Pulmonary artery endothelial cell (primary cell): Measurements from ENCODE around the gene CLIC3. TPM values are rescaled to one million over a fixed set of nuclear protein-coding genes. Genes with fewer than 3 reads are reported as not detected.

Source experiments
- DNase-seq: peaks from one replicate; pipeline ENCODE4 v3.0.0-alpha.2; 2011; ENCODE audit warnings: low read depth, low spot score
- total RNA-seq: library from RNA; depleted of rRNA; stranded (reverse); fragments of >200 nt; gene quantifications from 2 replicates; pipeline ENCODE4 v1.2.3, GENCODE V29; 2014

Gene CLIC3
- total RNA-seq, 1 donor from 2014 or later = 0.33 TPM

DNA sequence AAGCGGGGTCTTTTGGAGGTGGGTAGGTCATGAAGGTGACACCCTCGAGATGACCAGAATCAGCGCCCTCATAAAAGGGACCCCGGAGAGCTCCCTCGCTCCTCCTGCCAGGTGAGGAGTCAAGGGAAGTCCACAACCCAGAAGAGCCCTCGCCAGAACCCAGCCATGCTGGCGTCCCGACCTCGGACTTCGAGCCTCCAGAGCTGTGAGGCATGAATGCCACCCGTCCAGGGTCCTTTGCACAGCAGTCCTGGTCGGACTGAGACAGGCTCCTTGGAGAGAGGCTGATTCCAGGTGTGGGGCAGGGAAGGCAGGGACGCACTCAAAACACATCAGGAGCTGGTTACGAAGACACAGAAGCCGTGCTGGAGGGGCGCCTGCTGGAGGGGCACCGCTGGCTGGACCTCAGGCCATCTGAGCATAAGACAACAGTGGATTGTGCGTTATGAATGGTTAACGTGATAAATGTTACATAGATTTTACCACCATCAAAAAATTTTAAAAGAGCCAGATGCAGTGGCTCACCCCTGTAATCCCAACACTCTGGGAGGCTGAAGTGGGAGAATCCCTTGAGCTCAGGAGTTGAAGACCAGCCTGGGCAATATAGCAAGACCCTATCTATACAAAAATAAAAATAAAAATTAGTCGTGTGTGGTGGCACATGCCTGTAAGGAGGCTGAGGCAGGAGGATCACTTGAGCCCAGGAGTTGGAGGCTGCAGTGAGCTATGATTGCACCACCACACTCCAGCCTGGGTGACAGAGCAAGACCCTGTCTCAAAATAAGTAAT is 5.7 kb upstream of the CLIC3 start:
- DNase-seq = no peak

DNA sequence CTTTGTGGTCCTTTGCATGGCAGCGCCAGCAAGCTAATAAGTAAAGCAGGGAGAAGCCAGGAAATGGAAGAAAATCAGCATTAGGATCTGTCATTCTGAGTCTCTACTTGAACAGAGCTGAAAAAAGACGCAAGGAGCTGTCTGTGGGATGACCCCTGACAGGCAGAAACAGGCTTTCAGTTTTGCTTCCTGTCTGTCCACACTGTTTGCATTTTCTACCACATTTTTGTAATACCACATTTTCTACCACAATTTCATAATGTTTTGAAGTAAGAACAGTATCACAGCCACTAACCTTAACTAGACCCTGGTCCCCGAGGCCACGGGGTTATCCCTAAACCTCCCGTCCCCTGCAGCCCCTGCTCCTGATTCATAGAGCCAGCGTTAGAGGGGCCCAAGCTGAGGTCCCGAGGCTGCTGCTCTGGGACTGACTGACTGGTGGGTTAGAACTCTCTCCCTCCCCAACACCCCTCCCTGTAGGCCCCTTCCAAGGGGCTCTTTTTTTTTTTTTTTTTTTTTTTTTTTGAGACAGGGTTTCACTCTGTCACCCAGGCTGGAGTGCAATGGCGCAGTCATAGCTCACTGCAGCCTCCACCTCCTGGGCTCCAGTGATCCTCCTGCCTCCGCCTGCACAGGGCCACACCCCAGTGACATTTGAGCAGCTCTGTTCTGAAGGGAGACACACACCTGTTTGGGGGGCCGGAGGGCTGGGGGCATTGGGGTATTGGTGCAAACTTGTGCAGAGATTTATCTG is 4.0 kb upstream of the CLIC3 start:
- DNase-seq = no peak

DNA sequence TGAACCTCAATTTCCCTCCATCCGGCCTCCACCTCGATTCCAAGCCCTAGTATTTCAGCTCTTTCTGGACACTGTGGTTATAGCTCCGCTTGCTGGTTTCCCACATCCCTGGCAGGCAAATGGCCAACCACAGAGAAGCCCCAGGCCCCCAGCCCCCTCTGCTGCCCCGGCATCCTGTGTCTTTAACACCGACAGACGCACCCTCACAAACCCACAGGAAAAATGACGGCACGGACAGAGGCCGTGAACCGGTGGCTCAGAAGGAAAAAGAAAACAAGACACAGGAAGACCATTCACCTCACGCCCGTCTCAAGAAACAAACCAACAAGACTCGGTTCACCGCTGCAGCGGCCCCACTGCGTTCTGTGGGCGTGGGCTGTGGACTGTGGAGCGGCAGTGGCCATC is 1.5 kb upstream of the CLIC3 start:
- no peak for DNase-seq

DNA sequence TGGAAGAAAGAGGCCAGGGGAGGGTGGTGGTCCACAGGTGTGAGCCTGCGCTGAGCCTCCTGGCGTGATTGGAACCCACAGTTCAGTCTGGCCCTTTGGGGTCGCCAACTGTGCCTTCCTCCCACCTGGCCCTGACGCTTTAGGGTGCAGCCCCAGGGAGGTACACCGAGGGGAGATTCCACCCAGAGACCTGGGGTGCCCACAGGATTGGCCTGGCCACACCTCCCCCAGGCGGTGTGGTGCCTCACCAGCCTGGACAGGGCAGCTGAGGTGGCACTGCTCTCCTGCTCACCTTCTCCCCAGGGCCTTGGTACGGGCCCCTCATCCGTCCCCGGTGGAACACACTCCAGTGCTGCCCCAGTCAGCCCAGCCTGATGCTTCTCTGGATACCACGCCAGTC is 1.0 kb upstream of the CLIC3 start:
- no peak for DNase-seq

DNA sequence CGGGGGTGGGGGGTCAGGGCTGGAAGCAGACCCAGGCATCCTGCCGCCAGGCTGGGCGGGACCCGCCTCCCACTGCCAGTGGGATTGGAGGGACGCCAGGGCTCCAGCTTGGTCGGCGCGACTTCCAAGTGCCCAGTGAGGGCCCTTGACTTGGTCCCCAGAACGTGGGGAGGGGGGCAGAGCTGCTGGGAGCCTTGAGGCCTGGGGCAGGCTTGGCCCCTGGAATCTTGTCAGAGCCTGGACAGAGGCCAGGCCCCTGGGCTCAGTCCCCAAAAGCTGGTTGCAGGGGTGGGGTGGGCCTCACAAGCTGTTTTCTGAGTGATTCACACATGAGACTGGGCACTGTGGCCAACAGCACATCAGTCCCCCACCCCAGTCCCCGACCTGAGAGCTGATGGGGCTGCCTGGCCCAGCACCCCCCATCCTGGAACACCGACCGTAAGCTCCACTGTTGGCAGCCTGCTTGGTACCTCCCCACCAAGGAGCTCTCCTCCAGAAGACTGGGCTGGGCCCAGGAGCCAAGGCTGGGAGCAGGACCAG is 526 bp downstream of the CLIC3 start:
- DNase-seq = no peak

DNA sequence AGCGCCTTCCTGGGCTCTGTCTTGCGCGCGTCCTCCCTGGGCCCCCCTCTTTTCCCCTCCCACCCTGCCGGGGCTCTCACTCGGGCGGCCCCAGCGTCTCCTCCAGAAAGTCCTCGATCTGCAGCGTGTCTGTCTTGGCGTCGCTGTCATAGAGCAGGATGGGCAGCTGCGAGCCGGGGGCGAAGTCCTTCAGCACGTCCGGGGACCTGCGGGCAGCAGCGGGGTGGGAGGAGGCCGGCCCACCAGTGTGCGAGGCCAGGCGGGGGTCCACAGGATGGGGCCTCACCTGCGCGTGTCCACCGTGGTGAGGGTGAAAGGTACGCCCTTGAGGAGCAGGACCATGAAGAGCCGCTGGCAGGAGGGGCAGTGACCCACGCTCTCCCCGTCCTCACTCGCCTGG is 1.0 kb downstream of the CLIC3 start:
- DNase-seq = no peak

DNA sequence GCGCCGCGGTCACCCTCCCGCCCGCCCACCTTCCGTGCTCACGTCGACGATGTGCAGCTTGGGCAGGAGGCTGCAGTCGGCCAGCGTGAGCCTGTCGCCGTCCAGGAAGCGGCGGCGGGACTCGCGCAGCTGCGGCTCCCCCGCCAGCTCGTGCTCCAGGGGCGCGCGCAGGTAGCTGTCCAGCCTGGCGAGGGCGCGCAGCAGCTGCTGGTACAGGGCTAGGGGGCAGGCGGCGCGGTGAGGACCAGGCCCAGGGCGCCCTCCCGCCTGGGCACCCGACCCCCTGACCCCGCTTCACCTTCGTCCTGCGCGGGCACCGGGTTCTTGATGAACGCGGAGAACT is 1.5 kb downstream of the CLIC3 start:
- no peak for DNase-seq

DNA sequence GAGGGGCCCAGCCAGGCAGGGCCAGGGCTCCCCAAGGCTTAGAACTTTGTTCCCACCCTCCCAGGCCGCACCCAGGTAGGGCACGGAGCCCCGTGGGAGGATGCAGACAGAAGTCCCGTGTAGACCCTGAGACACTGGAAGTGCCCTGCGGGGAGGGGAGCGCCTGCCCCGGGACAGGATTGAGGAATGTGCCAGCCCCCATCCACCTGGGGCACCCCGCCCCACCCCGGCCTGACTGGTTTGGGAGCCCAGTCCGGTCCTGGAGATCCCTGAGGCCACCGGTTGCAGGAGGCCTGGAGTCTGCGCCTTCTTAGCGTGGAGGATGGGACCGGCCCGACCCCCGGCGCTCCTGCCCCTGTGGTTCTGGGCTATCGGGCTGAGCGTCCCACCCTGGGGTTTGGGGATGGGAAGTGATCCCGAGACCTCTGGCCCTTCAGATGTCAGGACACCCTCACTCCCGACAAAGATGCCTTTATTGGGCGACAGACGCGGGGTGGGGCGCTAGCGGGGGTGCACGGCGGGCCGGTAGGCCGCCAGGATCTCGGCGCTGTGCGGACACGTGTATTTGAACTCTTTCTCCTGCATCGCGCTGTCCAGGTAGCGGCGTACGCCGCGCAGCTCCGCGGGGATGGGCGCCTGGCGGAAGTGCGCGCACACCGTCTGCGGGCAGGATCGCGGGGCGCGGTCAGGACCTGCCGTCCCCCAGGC is 2.0 kb downstream of the CLIC3 start:
- no peak for DNase-seq

DNA sequence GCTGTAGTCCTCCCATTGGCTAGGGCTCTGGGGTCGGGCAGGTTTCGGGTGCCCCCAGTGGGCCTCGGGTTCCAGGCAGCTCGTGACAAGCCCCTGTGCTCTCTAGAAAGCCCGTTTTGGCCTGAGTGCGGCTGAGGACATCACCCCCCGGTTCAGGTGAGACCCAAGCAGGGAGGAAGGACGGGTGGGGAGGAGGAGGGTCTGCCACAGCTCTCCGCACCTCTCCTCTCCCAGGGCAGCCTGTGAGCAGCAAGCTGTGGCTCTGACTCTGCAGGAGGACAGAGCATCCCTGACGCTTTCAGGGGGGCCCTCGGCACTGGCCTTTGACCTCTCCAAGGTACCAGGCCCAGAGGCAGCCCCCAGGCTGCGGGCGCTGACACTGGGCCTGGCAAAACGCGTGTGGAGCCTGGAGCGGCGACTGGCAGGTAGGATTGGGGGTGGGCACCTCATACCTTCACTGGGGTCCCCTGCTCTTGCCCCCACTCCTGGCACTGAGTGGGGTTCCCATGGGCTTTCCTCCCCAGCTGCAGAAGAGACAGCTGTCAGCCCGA is 3.5 kb downstream of the CLIC3 start:
- DNase-seq = no peak

DNA sequence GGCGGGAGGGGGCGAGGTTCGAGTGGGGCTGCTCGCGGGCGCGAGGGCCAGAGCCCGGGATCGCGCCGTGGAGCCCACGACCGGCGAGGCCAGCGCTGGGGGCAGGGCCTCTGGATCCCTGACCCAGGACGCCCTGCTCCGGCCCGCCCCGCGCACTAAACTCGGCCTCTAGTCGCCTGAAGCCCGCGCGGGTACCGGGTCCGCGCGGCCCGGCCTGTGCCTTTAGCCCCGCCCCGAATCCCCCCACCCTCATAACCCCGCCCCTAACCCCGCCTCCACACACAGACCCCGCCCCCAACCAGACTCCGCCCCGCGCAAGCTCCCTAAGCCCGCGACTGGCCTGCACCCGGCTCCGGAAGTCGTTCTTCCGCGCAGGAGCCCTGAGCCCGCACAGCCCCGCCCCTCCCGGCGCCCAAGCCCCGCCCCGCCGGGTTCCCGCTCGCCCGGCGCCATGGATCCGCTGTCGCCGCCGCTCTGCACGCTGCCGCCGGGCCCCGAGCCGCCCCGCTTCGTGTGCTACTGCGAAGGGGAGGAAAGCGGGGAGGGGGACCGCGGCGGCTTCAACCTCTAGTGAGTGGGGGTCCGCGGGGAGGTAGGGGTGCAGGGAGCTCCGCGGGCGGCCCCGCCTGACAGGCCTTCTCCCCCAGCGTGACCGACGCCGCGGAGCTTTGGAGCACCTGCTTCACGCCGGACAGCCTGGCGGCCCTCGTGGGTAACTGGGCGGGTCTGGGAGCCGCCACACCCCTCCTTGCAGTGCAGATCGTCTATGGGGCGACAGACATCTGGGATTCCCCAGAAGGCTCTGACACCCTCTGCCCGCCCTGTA is 4.2 kb downstream of the CLIC3 start, which contains the start of gene PAXX:
Gene PAXX, plus strand, starts transcription at position 430 of the 826 bp plus-strand sequence. Its CDS starts 22 bp downstream, at position 452.
- peak; percentile 57 for DNase-seq

DNA sequence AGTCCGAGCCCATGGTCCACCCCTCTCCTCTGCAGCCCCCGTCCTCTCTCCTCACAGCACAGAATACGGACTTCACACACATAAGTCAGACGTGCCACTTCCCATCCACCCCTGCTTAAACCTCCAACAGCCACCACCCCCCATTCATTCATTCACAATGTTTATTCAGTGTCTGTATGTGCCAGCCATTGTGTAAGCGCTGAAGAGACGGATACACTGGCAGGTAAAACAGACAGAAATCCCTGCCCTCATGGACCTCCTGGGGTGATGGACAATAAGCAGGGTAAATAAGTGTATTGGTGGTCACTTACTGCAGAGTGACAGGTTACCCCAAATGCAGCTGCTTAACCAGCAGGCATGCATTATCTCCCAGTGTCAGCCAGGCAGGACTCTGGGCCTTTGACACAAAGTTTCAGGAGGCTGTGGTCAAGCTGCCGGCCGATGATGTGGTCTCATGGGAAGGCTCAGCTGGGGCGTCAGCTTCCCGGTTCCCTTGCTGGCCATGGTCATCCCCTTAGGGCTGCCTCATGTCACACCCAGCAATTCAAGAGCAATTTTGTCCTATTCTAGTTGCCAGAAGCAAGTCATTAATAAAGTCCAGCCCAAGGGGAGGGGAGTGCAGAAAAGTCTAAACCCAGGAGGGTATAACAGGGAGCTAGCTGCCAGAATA is 6.0 kb downstream of the CLIC3 start:
- no peak for DNase-seq

DNA sequence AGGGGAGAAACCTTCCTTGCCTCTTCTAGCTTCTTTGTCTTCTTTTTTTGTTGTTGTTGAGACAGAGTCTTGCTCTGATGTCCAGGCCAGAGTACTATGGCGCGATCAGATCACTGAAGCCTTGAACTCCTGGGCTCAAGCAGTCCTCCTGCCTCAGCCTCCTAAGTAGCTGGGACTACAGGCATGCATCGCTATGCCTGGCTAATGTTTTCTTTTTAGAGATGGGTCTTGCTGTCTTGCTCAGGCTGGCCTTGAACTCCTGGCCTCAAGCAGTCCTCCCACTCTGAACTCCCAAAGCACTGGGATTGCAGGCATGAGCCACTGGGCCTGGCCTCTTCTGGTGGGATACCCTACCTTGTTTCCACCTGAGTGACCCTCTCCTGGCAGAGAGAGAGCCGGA is 7.5 kb downstream of the CLIC3 start:
- no peak for DNase-seq

DNA sequence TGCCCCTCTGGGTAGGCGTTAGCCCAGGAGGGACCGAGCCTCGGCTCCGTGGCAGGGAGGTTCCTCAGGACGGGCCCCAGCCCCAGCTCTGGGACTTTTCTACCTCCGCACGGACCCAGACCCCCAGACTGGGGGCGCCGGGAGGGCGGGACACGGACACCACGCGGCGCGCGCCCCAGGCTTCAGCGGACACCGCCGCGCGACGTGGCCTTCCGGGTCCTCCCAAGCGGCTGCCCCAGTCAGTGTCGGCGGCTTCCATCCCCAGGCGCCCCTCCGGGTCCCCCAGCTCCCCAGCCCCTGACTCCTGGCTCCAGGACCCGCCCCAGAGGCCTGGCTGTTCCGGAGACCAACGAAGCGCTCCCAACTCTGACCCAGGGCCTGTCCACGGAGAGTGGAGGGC is 10.5 kb downstream of the CLIC3 start:
- no peak for DNase-seq

DNA sequence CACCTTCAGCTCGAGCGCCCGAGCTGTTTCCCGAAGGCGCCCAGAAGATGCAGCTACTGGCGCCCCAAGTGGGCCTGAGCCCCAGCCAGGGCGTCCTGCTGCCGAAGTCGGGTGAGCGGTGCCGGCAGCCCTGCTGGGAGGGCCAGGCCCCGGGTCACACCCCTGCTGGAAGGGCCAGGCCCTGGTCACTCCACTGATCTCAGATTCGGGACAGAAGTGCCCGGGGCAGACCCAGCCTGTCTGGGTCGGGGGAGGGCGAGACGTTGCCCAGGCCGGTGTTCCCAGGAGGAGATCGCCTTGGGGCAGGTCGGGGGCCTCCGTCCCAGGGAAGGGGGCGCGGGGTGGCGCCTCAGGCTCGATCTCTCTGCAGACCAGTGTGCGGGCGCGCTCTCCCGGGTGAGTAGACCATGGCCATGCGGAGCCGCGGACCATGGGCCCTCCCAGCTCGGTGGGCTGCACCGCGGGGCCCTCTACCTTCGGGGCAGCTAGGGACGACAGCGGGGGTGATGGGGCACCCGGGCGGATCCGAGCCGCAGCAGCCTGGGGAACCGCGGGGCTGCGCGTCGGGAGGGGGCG is 11.3 kb downstream of the CLIC3 start:
- no peak for DNase-seq

DNA sequence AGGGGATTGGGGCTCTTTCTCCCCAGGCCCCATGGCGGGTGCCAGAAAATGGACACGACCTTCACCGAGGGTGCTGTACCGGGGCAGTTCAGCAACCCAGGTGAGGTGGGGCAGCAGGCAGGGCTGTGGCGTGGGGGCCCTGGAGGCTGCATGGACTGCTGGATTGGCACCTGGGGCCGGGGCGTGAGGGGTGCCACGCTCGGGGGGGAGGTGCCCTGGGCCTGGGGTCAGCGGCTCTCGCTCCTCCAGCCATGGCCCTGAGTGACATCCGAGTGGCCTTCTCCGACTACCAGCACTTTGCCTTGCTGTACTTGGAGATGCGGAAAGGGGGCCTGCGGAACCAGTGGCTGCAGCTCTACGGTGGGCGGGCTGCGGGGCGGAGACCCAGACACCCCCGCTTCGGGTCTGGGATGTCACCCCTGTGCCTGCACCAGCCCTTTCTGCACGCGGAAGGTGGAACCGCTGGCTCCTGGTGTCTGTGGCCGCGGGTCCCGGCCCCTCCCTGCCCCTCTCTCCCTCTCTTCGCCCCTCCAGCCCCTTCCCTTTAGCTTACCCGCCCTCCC is 11.8 kb downstream of the CLIC3 start:
- DNase-seq = no peak

DNA sequence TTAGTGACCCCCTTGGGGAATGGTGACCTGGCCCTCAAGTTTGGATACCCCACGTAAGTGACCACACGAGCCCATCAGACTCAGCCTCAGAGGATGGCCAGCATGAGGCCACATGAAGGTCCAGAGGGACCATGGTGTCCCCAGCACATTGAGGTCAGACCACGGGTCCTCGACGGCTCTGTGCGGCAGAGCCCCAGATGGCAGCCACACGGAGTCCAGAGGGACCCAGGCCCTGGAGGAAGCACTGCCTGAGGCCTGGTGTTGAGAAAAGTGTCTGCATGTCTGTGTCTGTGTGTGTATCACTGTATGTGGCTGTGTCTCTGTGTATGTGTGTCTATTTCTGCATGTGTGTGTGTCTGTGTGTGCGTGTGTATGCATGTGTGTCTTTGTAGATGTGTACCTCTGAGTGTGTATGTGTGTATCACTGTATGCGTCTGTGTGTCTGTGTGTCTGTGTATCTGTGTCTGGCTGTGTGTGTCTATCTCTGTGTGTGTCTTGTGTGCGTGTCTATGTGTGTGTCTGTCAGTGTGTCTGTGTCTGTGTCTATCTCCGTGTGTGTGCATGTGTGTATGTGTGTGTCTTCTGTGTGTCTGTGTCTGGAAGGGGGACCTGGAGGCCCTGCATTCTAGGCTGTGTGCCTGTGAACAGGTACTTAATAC is 12.6 kb downstream of the CLIC3 start:
- DNase-seq = no peak

DNA sequence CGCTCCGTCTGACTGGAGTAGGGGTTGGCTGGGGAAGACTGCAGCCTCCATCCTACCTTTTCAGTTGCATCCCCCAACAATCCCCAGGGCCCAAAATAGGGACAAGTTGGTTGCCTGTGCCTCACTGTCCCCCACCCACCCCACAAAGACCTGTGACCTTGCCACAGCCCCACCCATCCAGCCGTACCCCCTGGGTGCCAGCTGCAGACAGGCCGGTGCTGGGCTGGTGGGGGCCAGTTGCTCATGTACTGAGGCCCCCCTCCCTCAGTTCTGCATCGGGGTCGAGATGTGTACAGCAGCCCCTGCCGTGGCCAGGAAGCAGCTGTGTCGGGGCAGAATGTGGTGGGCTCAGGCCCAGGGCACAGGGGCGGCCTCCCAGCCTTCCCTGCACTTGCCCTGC is 13.2 kb downstream of the CLIC3 start:
- DNase-seq = no peak

DNA sequence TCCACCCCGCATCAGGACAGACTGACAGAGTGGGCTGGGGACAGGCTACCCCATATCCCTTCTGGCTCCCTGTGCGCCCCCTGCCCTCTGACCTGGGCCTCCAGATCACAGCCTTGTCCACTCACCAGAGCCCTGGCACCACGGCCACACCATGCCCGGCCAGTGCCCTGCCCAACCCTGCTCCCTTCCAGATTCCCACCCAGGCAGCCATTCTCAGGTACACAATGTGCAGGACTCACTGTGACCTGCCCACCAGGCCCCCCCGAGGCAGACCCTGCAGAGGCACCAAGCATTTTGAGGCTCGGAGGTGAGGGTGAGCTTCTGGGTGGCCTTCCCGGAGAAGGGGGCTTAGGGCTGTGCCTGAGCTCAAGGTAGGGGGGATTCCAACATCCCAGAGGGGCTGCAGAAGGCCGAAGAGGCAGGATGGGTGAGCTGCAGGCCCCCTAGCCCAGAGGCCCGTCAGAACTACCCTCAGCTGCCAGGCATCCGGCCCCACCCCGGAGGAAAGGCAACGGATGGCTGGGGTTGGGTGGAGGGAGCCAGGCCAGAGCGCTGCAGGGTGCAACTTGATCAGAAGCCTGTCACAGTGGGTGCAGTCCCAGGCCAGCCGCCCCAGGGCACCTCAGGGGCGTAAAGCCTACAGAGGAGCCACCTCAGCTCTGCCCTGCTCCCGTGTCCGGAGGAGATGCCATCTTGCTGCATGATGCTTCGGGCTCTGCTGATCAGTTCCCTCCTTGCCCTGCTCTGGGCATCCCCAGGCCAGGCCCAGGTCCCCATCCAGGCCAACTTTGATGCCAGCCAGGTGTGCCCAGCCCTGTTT is 13.9 kb downstream of the CLIC3 start, which contains the start of gene LCNL1:
Gene LCNL1, plus strand, starts transcription at position 762 of the 820 bp plus-strand sequence. CDS start 594 bp downstream, outside the sequence.
- no peak for DNase-seq
